GM12878 (cell line): ENCODE measurements around the gene CTAG1B. TPM values are rescaled to one million over a fixed set of nuclear protein-coding genes. Genes with fewer than 3 reads are reported as not detected.

ENCODE experiments used
- ATAC-seq: fragments of 200-7000 bp; cut with Tn5 transposase; 3 replicates; pipeline ENCODE4 v1.9.1; 2020; ENCODE audit warnings: mild to moderate bottlenecking, moderate library complexity
- BruUV-seq: library from RNA; stranded (reverse); fragments of 400-500 nt; replicated peaks from 2 replicates; lab custom pipeline; 2021; lab: Mats Ljungman, UMichigan
- CTCF ChIA-PET: fragments of 300-600 bp; sonication (Branson Sonifier 250); formaldehyde crosslinking; extraction: SDS; loops from one replicate; lab custom pipeline; 2021; ENCODE audit warnings: inconsistent platforms; lab: Yijun Ruan, JAX
- POLR2A ChIA-PET: fragments of 350-600 bp; formaldehyde crosslinking; extraction: SDS; loops from one replicate; lab custom pipeline; 2021; ENCODE audit warnings: inconsistent platforms; lab: Charles Lee
- RAD21 ChIA-PET: fragments of 300-600 bp; sonication (Branson Sonifier 250); formaldehyde crosslinking; loops from one replicate; lab custom pipeline; 2023; ENCODE audit warnings: antibody characterized with exemption; ENCODE audit not compliant: unreplicated experiment; lab: Charles Lee
- SMC1A ChIA-PET: fragments of 300-600 bp; sonication (Branson Sonifier 250); formaldehyde crosslinking; loops from one replicate; lab custom pipeline; 2023; ENCODE audit not compliant: unreplicated experiment, uncharacterized antibody; lab: Charles Lee
- DNase-seq: peaks from one replicate; pipeline ENCODE4 v3.0.0-alpha.2; 2011; ENCODE audit warnings: low read depth, low spot score
- FAIRE-seq: peaks from 3 replicates; lab custom pipeline; 2011; peaks lifted over from hg19 to GRCh38; lab: Jason Lieb, UNC
- H2AFZ ChIP-seq: 2 replicates; pipeline ENCODE4 v1.6.0; 2011; ENCODE audit warnings: low read depth, low read length, control low read depth; ENCODE audit not compliant: control insufficient read depth
- H3K27ac ChIP-seq: 2 replicates; pipeline ENCODE4 v1.5.1; 2011; ENCODE audit warnings: control low read depth; ENCODE audit not compliant: control insufficient read depth, insufficient read depth
- H3K27me3 ChIP-seq, 2 experiments: replicated peaks in 1 of 2; 2 replicates each; pipeline versions ENCODE4 v1.6.0 to v1.6.1; 2011; ENCODE audit warnings: low read length in 1 of 2; ENCODE audit not compliant: control insufficient read depth in 2 of 2, insufficient read depth in 2 of 2
- H3K36me3 ChIP-seq, 2 experiments: 2 replicates each; pipeline ENCODE4 v1.5.1; 2011; ENCODE audit warnings: low read length in 1 of 2; ENCODE audit not compliant: control insufficient read depth in 2 of 2, insufficient read depth in 2 of 2
- H3K4me1 ChIP-seq: 2 replicates; pipeline ENCODE4 v1.6.1; 2011; ENCODE audit warnings: mild to moderate bottlenecking, low read length, moderate library complexity, mixed read lengths; ENCODE audit not compliant: control insufficient read depth, insufficient read depth
- H3K4me2 ChIP-seq: 2 replicates; pipeline ENCODE4 v1.6.0; 2011; ENCODE audit warnings: control low read depth; ENCODE audit not compliant: control insufficient read depth, insufficient read depth
- H3K4me3 ChIP-seq: fragments of 200-600 bp; sonication (generic); 2 replicates; pipeline ENCODE4 v1.5.1; 2016
- H3K79me2 ChIP-seq: 2 replicates; pipeline ENCODE4 v1.6.0; 2011; ENCODE audit warnings: low read length; ENCODE audit not compliant: control insufficient read depth, insufficient read depth
- H3K9ac ChIP-seq: 2 replicates; pipeline ENCODE4 v1.8.0; 2011; ENCODE audit warnings: low read length, control low read depth, mixed read lengths; ENCODE audit not compliant: control insufficient read depth, insufficient read depth
- H3K9me3 ChIP-seq: replicated peaks from 3 replicates; pipeline ENCODE4 v1.5.1; 2011; ENCODE audit warnings: mild to moderate bottlenecking, low read length; ENCODE audit not compliant: control insufficient read depth, insufficient read depth
- H4K20me1 ChIP-seq: 2 replicates; pipeline ENCODE4 v1.6.0; 2011; ENCODE audit not compliant: control insufficient read depth, insufficient read depth
- BCL11A ChIP-seq: IDR thresholded peaks from 2 replicates; pipeline ENCODE4 v1.6.1; 2011; ENCODE audit warnings: low read depth, low read length
- CUX1 ChIP-seq: IDR thresholded peaks from 2 replicates; pipeline ENCODE4 v1.6.1; 2012; ENCODE audit warnings: improper control_type of control experiment, low read depth, low read length; ENCODE audit not compliant: insufficient replicate concordance
- IKZF1 ChIP-seq: fragments of 450-650 bp; conservative IDR thresholded peaks from 2 replicates; pipeline ENCODE4 v1.6.1; 2017; ENCODE audit warnings: antibody characterized with exemption, mild to moderate bottlenecking
- LARP7 ChIP-seq: fragments of 450-650 bp; IDR thresholded peaks from 2 replicates; pipeline ENCODE4 v1.6.1; 2017; ENCODE audit warnings: mild to moderate bottlenecking
- MEF2A ChIP-seq: IDR thresholded peaks from 2 replicates; pipeline ENCODE4 v1.6.1; 2011; ENCODE audit warnings: low read depth, mild to moderate bottlenecking, low read length, moderate library complexity; ENCODE audit not compliant: insufficient read depth
- MYC ChIP-seq: IDR thresholded peaks from 2 replicates; pipeline ENCODE4 v1.6.1; 2011; ENCODE audit warnings: mild to moderate bottlenecking, low read length, moderate library complexity, inconsistent platforms; ENCODE audit not compliant: insufficient read depth, insufficient replicate concordance, insufficient read length, severe bottlenecking
- NFYB ChIP-seq: IDR thresholded peaks from 2 replicates; pipeline ENCODE4 v1.6.1; 2011; ENCODE audit warnings: low read depth, mild to moderate bottlenecking, low read length, improper control_type of control experiment, moderate library complexity; ENCODE audit not compliant: insufficient read depth
- PKNOX1 ChIP-seq: fragments of 450-650 bp; IDR thresholded peaks from 2 replicates; pipeline ENCODE4 v1.6.1; 2016; ENCODE audit warnings: mild to moderate bottlenecking
- RUNX3 ChIP-seq: IDR thresholded peaks from 2 replicates; pipeline ENCODE4 v1.6.1; 2012; ENCODE audit warnings: low read length, inconsistent platforms
- SMARCA5 ChIP-seq: fragments of 450-650 bp; IDR thresholded peaks from 2 replicates; pipeline ENCODE4 v1.6.1; 2017; ENCODE audit warnings: mild to moderate bottlenecking
- WRNIP1 ChIP-seq: IDR thresholded peaks from 2 replicates; pipeline ENCODE4 v1.6.1; 2011; ENCODE audit warnings: low read depth, low read length, improper control_type of control experiment, borderline replicate concordance
- YY1 ChIP-seq: IDR thresholded peaks from 2 replicates; pipeline ENCODE4 v1.6.1; 2011; ENCODE audit warnings: low read depth, mild to moderate bottlenecking, low read length
- ZNF217 ChIP-seq: fragments of 450-650 bp; IDR thresholded peaks from 2 replicates; pipeline ENCODE4 v1.6.1; 2017; ENCODE audit warnings: antibody characterized with exemption, mild to moderate bottlenecking
- WGBS: methylation state at CpG from one replicate; pipeline ENCODE4 v1.1.6; 2016; ENCODE audit warnings: low lambda C conversion rate; ENCODE audit not compliant: insufficient replicate concordance, insufficient coverage; ENCODE audit errors: missing lambda C conversion rate; 5-methylcytosine and 5-hydroxymethylcytosine counted together
- in situ Hi-C: fragments of 300-500 bp; cut with MboI; formaldehyde crosslinking; loops from 9 replicates; pipeline ENCODE4 v1.14.3; 2018; ENCODE audit warnings: mixed read lengths
- intact Hi-C: fragments of 100-400 bp; cut with micrococcal nuclease; formaldehyde crosslinking; loops from one replicate; pipeline ENCODE4 v1.14.2; 2022; ENCODE audit not compliant: unreplicated experiment
- polyA plus RNA-seq, 11 experiments: library from polyadenylated mRNA; depleted of rRNA in 4 of 11; unstranded in 6 of 11; stranded (reverse) in 5 of 11; fragments of >200 nt; fragmentation: Nextera tagmentation in 4 of 11; fragmentation: Illumina TruSeq in 1 of 11; extraction: Ambion mirVana in 4 of 11; extraction: Trizol in 1 of 11; gene quantifications; 1 replicate in 1 of 11; 2 replicates in 10 of 11; pipeline versions ENCODE4 v1.2.1 to v1.2.3, GENCODE V29; 2011 to 2016; ENCODE audit warnings: inconsistent platforms in 2 of 11, missing spikeins in 2 of 11, low read depth in 1 of 11
- total RNA-seq, 4 experiments: library from RNA; depleted of rRNA in 3 of 4; stranded (reverse); fragments of >200 nt in 3 of 4; fragmentation: Illumina TruSeq in 1 of 4; extraction: Trizol in 1 of 4; gene quantifications; 2 replicates each; pipeline versions ENCODE4 v1.2.1 to v1.2.3, GENCODE V29; 2013 to 2021

Gene CTAG1B
- total and polyA plus RNA-seq, 10 of the 15 experiments (the other 5 are each of a cell fraction or from before 2014, with no cell fraction given): not detected

GRCh38 chrX:154661170-154661569 is 42.1 kb upstream of the CTAG1B start:
- H3K9ac ChIP-seq: no peak overlapping the region
- no peak overlapping the region for H3K4me2 ChIP-seq
- intact Hi-C loops (no loop called here), in situ Hi-C loops (no loop called here)
- no peak overlapping the region for H3K4me3 ChIP-seq
- no peak overlapping the region for H2AFZ ChIP-seq
- peaks cover 2% of the 10 kb centered on the region; the same call in 2 of the 3 replicates for H3K9me3 ChIP-seq
- no peaks in the 10 kb centered on the region for H3K4me1 ChIP-seq
- SMC1A ChIA-PET: no interaction called here
- WGBS: 48% methylated on average over 4 of the region's 4 CpGs
- H3K36me3 ChIP-seq: no peaks in the 10 kb centered on the region
- ATAC-seq: no peak; the same call in 2 of the 3 replicates
- no peak overlapping the region for H3K27ac ChIP-seq
- BruUV-seq: no TSS peak
- peak; percentile 13 for FAIRE-seq
- TF ChIP-seq RUNX3 (no peak), ZNF217 (no peak), WRNIP1 (no peak), PKNOX1 (0 out of 2 replicates have a peak, but pooled peaks have one; percentile 18)
- TF ChIP-seq, all 136 proteins: peak for 1
- CTCF ChIA-PET: no interaction called here
- RAD21 ChIA-PET: no interaction called here
- H4K20me1 ChIP-seq: no peaks in the 10 kb centered on the region
- H3K79me2 ChIP-seq: no peaks in the 10 kb centered on the region
- no peak for DNase-seq
- POLR2A ChIA-PET: no interaction called here
- no peaks in the 10 kb centered on the region for H3K27me3 ChIP-seq

- no peaks in the 10 kb centered on the region for H3K36me3 ChIP-seq
- intact Hi-C loops (no loop called here), in situ Hi-C loops (no loop called here)
- H3K4me1 ChIP-seq: no peaks in the 10 kb centered on the region
- H3K4me2 ChIP-seq: no peak overlapping the region
- DNase-seq: no peak
- no peak overlapping the region for H2AFZ ChIP-seq
- H4K20me1 ChIP-seq: no peaks in the 10 kb centered on the region
- H3K27ac ChIP-seq: no peak overlapping the region
- no peak overlapping the region for H3K4me3 ChIP-seq
- BruUV-seq: no TSS peak
- no peak for ATAC-seq
- ChIA-PET RAD21 (no interaction called here), CTCF (no interaction called here), POLR2A (no interaction called here), SMC1A (no interaction called here)
- 26% methylated on average over 6 of the region's 6 CpGs for WGBS
- no peaks in the 10 kb centered on the region for H3K79me2 ChIP-seq
- no peaks in the 10 kb centered on the region for H3K27me3 ChIP-seq
- FAIRE-seq: no peak
- H3K9me3 ChIP-seq: peaks cover 2% of the 10 kb centered on the region; the same call in 2 of the 3 replicates
- H3K9ac ChIP-seq: no peak overlapping the region
- TF ChIP-seq BCL11A (no peak), LARP7 (no peak), RUNX3 (no peak), MYC (no peak), CUX1 (no peak), NFYB (no peak), SMARCA5 (no peak), MEF2A (no peak), IKZF1 (no peak), YY1 (no peak)
Observed at GRCh38 chrX:154660541-154660940, 41.5 kb upstream of the CTAG1B start.
